Measurements from ENCODE around the gene PIWIL1.

DNA sequence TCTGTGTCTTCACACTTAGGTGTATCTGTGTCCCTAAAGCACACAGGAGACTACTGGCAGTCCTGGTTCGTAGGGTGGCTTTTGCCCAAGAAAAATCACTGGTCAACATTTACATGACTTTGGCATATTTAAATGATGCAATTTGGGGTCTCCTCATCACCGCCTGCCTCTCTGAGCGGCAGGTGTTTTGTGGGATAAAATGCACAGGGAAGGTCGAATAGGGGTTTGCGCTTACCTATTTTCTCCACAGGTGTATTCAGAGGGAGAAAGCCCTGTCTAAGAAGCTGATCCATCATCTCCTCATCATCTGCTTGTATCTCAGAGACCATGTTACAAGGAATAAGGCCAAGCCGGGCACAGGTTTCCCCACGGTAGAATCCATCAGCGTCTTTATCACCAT lies 74.7 kb downstream of the PIWIL1 start:
- no peak for TF ChIP-seq EP300 (IDR thresholded peaks at IDR 0.05; ENCODE audit: low read depth)
- TF ChIP-seq, protein P1, sequence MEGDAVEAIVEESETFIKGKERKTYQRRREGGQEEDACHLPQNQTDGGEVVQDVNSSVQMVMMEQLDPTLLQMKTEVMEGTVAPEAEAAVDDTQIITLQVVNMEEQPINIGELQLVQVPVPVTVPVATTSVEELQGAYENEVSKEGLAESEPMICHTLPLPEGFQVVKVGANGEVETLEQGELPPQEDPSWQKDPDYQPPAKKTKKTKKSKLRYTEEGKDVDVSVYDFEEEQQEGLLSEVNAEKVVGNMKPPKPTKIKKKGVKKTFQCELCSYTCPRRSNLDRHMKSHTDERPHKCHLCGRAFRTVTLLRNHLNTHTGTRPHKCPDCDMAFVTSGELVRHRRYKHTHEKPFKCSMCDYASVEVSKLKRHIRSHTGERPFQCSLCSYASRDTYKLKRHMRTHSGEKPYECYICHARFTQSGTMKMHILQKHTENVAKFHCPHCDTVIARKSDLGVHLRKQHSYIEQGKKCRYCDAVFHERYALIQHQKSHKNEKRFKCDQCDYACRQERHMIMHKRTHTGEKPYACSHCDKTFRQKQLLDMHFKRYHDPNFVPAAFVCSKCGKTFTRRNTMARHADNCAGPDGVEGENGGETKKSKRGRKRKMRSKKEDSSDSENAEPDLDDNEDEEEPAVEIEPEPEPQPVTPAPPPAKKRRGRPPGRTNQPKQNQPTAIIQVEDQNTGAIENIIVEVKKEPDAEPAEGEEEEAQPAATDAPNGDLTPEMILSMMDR (IDR thresholded peaks at IDR 0.05) = no peak
- no peak for TF ChIP-seq POLR2AphosphoS5 (IDR thresholded peaks at IDR 0.05)
- no peak for TF ChIP-seq POLR2A (IDR thresholded peaks at IDR 0.05)

All from transverse colon (tissue), 4 donors.